GM23338 (cell line): Measurements from ENCODE around the gene CEND1.

Source experiments
- CTCF ChIP-seq, 2 experiments: fragments of 200-600 bp in 1 of 2; sonication (generic) in 1 of 2; conservative IDR thresholded peaks; 2 replicates each; pipeline versions ENCODE4 v1.5.1 to v1.6.1; 2016 to 2017; ENCODE audit warnings: antibody characterized with exemption in 2 of 2, low read depth in 2 of 2, mild to moderate bottlenecking in 2 of 2, moderate library complexity in 1 of 2
- EZH2 ChIP-seq: fragments of 200-600 bp; sonication (generic); IDR thresholded peaks from one replicate; pipeline ENCODE4 v1.8.0; 2017; ENCODE audit warnings: antibody characterized with exemption, mild to moderate bottlenecking, low read depth; ENCODE audit not compliant: unreplicated experiment

DNA sequence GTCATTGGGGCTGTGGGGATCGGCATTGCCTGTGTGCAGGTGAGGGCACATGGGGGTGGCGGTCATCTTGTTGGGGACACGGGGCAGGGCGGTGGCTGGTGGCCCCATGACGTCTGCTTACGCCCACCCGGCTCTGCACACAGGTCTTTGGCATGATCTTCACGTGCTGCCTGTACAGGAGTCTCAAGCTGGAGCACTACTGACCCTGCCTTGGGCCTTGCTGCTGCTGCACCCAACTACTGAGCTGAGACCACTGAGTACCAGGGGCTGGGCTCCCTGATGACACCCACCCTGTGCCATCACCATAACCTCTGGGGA lies 48.1 kb upstream of the CEND1 start:
- TF ChIP-seq EZH2 = no peak
- no peak for TF ChIP-seq CTCF (conservative IDR thresholded peaks at IDR 0.05; ENCODE audit: low read depth in 2 of 2)
